Activated CD4-positive, alpha-beta T cell treated with anti-CD3 and anti-CD28 coated beads for 48 hours (primary cell): ENCODE results near the gene OR4D9.
"Not testable (repeated sequence)": the region's sequence is repeated elsewhere in the genome, so short reads cannot be mapped to it uniquely, and the experiment has no call there.

Experiments used
- DNase-seq: peaks from one replicate; pipeline ENCODE4 v3.0.0-alpha.2; 2020

Gene OR4D9

GRCh38 chr11:59510941-59511589 is at the start of gene OR4D9:
TSS of gene OR4D9 (plus strand) at chr11:59511539. CDS start at chr11:59514913, 3,374 bp downstream.
- DNase-seq = no peak

GRCh38 chr11:59463190-59463641 is 48.1 kb upstream of the OR4D9 start:
- no peak for DNase-seq

GRCh38 chr11:59473015-59473414 is 38.3 kb upstream of the OR4D9 start, which contains the start of gene OR4D10:
TSS of gene OR4D10 (plus strand) at chr11:59473315. CDS start at chr11:59477430, 4,115 bp downstream.
- no peak for DNase-seq

DNA sequence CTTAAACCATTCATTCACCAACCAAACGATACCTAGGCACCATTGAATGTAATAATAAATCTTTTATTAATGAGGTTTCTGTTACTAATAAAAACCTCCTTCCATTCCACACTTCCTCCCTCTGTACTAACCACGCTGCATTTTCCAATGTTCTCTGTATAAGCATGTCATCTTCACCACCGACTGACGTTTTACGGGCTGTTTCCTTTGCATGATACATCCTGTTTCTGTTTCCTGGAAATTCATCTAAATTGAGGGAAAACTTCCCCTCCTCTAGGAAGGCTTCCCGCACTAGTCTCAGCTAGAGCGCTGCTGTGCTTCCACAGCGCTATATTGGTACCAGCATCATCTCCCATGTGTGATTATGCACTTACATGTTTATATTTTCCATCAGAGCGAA is 36.2 kb upstream of the OR4D9 start:
- DNase-seq = no peak

DNA sequence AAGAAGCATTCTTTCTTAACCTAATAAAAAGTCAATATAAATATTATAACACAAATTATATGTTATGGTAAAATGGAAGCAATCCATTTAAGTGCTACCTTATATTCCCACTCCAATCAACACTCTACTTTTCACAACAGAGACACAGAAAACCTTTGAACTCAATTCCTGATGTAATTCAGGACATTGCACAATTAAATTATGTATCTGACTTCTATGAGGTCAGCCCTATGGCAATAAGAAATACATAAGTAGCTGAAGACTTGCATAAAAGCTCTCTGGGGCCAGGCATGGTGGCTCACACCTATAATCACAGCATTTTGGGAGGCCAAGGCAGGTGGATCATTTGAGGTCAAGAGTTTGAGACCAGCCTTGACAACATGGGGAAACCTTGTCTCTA is 31.4 kb upstream of the OR4D9 start:
- no peak for DNase-seq

- no peak for DNase-seq
Observed at GRCh38 chr11:59480359-59480758, 31.0 kb upstream of the OR4D9 start.

DNA sequence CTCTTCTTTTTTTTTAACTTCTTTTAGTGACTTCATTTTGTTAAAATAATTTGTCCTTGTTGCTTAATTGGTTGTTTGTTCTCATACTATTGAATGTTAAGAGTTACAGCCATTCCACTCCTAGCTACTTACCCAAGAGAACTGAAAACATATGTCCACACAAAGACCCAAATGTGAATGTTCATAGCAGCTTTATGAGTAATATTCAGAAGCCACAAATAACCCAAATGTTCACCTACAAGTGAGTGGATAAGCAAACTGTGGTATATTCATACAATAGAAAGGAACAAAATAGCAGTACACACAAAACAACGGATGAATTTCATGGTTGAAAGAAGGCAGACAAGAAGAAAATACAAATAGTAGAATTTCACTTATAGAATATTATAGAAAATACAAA is 9.4 kb upstream of the OR4D9 start:
- no peak for DNase-seq

- no peak for DNase-seq
Observed at GRCh38 chr11:59503276-59503675, 8.1 kb upstream of the OR4D9 start, which contains the start of gene OR4D11. TSS of gene OR4D11 (plus strand) at chr11:59503576. CDS start at chr11:59503576, 0 bp downstream.

GRCh38 chr11:59511675-59512074 is 336 bp downstream of the OR4D9 start:
- DNase-seq = no peak

DNA sequence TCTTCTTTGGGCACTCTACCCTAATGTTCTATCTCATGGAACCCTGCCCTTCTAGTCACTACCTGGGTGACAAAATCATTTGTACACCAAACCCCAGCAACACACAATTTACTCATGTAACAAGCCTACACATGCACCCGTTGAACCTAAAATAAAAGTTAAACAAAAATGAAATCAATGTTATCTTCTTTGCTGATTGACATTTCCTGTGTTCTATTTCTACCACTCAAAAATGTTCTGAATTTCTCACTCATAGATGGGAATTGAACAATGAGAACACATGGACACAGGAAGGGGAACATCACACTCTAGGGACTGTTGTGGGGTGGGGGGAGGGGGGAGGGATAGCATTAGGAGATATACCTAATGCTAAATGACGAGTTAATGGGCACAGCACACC is 8.8 kb downstream of the OR4D9 start:
- DNase-seq = not testable (repeated sequence)

DNA sequence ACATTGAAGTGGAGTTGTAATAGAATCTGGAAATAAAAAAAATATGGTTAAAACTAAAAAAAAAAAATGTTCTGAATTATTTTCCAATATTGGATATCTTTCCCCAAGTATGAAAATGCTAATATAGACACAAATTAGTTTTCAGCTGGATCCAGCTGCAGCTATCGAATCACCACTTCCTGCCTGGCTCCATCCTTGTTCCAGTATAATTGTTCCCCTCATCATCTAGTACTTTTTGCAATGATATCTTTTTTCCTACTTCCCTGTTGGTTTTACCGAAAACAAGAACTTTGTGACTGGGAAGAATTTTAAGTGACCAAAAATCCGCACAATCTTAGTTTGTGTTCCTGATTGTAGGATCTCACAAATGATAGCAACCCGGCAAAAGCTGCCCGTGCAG is 9.4 kb downstream of the OR4D9 start:
- DNase-seq = no peak

DNA sequence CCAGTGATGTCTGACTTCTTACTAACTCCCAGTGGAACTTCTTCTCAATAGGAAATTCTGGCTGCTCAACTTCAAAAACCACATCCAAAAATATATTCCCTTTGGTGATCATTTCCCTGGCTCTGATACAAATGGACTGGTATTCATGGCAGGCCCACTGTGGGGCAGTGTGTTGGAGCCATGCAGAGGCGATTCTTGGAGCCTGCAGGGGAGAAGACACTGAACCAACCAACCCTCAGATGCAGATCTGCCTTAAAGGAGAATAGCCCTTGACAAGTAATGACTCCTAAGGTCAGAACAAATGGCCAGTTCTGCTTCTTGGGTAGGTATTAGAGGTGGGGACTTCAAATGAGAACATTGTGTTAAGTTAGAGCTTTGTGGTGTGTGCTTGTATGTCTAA is 12.2 kb downstream of the OR4D9 start:
- DNase-seq = no peak

GRCh38 chr11:59528711-59529110 is 17.4 kb downstream of the OR4D9 start:
- no peak for DNase-seq

DNA sequence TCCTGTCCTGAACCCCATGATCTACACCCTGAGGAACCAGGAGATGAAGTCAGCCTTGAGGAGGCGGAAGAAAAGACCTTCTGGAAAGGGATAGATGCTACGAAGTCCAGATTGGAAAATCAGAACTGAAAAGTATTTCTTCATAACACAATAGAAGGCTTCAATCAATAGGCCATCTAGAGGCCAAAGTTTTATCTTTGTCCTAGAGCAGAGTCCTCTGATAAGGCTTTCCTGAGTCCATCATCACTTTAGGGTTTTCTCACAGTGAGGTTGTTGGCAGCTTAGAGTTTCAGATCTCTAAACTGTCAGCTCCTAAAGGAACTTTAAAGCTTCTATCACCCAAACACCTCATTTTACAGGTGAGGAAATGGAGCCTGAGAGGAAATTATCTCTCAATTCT is 21.3 kb downstream of the OR4D9 start:
- no peak for DNase-seq

- DNase-seq = no peak
Observed at GRCh38 chr11:59534676-59535075, 23.3 kb downstream of the OR4D9 start.

DNA sequence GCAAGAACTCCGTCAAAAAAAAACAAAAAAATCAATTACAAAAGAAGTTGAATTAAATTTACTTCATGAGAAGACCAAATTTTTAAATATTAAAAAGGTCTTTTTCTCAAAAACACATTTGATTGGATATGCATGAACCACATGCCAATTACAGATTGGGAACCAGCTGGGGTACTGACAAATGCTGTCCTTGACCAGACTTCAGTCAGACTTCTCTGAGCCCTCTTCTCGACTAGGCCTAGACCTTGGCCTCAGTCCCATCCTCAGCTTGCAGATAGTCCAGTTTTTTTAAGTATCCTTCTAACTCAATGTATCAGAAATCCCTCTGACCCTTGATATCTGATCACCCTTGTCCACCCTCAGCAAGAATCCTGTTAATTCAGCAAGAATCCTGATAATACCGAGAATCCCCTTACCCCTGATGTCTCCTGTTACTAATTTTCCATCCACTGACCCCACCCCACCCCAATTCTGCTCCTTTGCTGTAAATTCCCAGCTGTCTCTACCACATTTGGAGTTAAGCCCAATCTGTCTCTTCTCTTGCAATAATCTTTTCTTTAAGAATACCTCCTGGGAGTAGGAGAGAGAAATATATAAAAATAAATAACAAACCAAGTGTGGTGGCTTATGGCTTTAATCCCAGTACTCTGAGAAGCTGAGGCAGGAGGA is 30.9 kb downstream of the OR4D9 start:
- no peak for DNase-seq

DNA sequence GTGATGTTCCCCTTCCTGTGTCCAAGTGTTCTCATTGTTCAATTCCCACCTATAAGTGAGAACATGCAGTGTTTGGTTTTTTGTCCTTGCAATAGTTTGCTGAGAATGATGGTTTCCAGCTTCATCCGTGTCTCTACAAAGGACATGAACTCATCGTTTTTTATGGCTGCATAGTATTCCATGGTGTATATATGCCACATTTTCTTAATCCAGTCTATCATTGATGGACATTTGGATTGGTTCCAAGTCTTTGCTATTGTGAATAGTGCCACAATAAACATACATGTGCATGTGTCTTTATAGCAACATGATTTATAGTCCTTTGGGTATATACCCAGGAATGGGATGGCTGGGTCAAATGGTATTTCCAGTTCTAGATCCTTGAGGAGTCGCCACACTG is 32.4 kb downstream of the OR4D9 start:
- not testable (repeated sequence) for DNase-seq

DNA sequence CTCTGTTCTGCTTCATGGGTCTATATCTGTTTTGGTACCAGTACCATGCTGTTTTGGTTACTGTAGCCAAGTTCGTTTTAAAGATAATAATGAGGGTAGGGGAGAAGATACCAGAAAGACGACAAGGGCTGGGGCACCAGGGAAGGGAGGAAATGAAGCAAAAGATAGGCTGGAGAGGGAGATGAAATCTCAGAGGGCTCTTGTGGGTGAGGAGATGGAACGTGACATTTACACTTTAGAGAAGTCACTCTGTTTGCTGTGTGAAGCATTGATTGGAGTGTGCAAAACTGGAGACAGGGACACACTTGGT is 33.5 kb downstream of the OR4D9 start:
- no peak for DNase-seq

DNA sequence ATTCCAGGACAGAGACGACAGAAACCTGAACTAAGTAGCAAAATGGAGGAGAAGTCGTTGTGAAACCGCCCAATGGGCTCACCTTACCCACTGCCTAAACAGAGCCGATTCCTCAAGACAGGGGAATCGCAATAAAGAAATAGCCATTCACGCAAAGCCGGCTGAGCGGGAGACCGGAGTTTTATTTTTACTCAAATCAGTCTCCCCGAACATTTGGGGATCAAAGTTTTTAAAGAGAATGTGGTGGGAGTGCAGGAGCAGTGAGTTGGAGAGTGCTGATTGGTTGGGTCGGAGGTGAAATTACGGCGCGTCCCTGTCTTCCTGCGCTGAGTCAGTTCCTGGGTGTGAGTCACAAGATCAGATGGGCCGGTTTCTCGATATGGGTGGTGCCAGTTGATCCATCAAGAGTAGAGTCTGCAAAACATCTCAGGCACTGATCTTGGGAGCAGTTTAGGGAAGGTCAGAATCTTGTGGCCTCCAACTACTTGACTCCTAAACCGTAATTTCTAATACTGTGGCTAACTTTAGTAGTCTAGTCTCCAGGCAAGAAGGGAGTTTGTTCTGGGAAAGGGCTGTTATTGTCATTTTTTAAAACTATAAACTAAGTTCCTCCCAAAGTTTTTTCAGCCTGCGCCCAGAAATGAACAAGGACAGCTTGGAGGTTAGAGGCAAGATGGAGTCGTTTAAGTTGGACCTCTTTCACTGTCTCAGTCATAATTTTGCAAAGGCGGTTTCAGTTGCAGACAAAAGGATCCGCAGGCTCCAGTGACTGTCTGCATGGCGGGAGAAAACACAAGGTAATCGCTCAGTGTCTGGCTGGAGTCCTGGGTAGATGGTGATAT is 34.1 kb downstream of the OR4D9 start:
- no peak for DNase-seq

GRCh38 chr11:59547605-59548308 is 36.4 kb downstream of the OR4D9 start:
- not testable (repeated sequence) for DNase-seq

- no peak for DNase-seq
Observed at GRCh38 chr11:59548309-59548656, 36.9 kb downstream of the OR4D9 start.

- DNase-seq = peak; percentile 95
Observed at GRCh38 chr11:59550368-59550841, 39.1 kb downstream of the OR4D9 start.
